Neuronal stem cell (in vitro differentiated cells): ENCODE results near the gene SLC9C1.

Source experiments
- DNase-seq: peaks from one replicate; pipeline ENCODE4 v3.0.0-alpha.2; 2013; ENCODE audit warnings: low spot score
- H2AFZ ChIP-seq: one replicate; pipeline ENCODE4 v1.6.1; 2013; ENCODE audit warnings: mild to moderate bottlenecking, low read length, inconsistent platforms
- H2AK5ac ChIP-seq: 2 replicates; pipeline ENCODE4 v1.6.1; 2013; ENCODE audit warnings: low read depth, mild to moderate bottlenecking, inconsistent platforms, low read length, moderate library complexity, mixed read lengths
- H2BK120ac ChIP-seq: 2 replicates; pipeline ENCODE4 v1.6.1; 2013; ENCODE audit warnings: low read depth, mild to moderate bottlenecking, inconsistent platforms, low read length, moderate library complexity, mixed read lengths
- H2BK12ac ChIP-seq: one replicate; pipeline ENCODE4 v1.6.1; 2013; ENCODE audit warnings: low read length, inconsistent platforms
- H2BK15ac ChIP-seq: 2 replicates; pipeline ENCODE4 v1.6.1; 2013; ENCODE audit warnings: mild to moderate bottlenecking, low read length, inconsistent platforms, mixed read lengths
- H2BK5ac ChIP-seq: one replicate; pipeline ENCODE4 v1.6.1; 2013; ENCODE audit warnings: inconsistent platforms, mild to moderate bottlenecking, low read length, moderate library complexity
- H3K14ac ChIP-seq: one replicate; pipeline ENCODE4 v1.6.1; 2013; ENCODE audit warnings: low read length, inconsistent platforms
- H3K18ac ChIP-seq: 2 replicates; pipeline ENCODE4 v1.6.1; 2013; ENCODE audit warnings: low read length, inconsistent platforms
- H3K23ac ChIP-seq: 2 replicates; pipeline ENCODE4 v1.6.1; 2013; ENCODE audit warnings: low read depth, mild to moderate bottlenecking, mixed read lengths, low read length, inconsistent platforms; ENCODE audit not compliant: poor library complexity
- H3K27ac ChIP-seq: replicated peaks from 3 replicates; pipeline ENCODE4 v1.5.1; 2013; ENCODE audit warnings: low read length, inconsistent platforms
- H3K27me3 ChIP-seq, 3 experiments: 2 replicates each; pipeline ENCODE4 v1.6.1; 2013; ENCODE audit warnings: low read length in 3 of 3, mild to moderate bottlenecking in 2 of 3, inconsistent platforms in 1 of 3, low read depth in 1 of 3, mixed read lengths in 1 of 3, moderate library complexity in 1 of 3; ENCODE audit not compliant: control insufficient read depth in 3 of 3, insufficient read depth in 3 of 3
- H3K36me3 ChIP-seq, 2 donors: replicated peaks in 1 of 2; 2 replicates each; pipeline ENCODE4 v1.6.1; 2013; ENCODE audit warnings: low read length in 2 of 2; ENCODE audit not compliant: control insufficient read depth in 2 of 2, insufficient read depth in 2 of 2
- H3K4ac ChIP-seq: 2 replicates; pipeline ENCODE4 v1.6.1; 2013; ENCODE audit warnings: inconsistent platforms, mild to moderate bottlenecking, low read length, moderate library complexity
- H3K4me1 ChIP-seq, 2 donors: 1 replicate in 1 of 2; 2 replicates in 1 of 2; pipeline ENCODE4 v1.6.1; 2013; ENCODE audit warnings: low read length in 2 of 2, low read depth in 1 of 2; ENCODE audit not compliant: control insufficient read depth in 2 of 2, insufficient read depth in 1 of 2
- H3K4me2 ChIP-seq: one replicate; pipeline ENCODE4 v1.6.1; 2013; ENCODE audit warnings: mild to moderate bottlenecking, low read length, inconsistent platforms; ENCODE audit not compliant: insufficient read depth, poor library complexity, severe bottlenecking
- H3K4me3 ChIP-seq, 2 donors: 2 replicates each; pipeline ENCODE4 v1.5.1; 2013; ENCODE audit warnings: low read length in 2 of 2, mild to moderate bottlenecking in 2 of 2, inconsistent platforms in 1 of 2, moderate library complexity in 1 of 2
- H3K79me1 ChIP-seq: one replicate; pipeline ENCODE4 v1.6.1; 2013; ENCODE audit warnings: low read depth, mild to moderate bottlenecking, inconsistent platforms, low read length, moderate library complexity
- H3K9ac ChIP-seq: one replicate; pipeline ENCODE4 v1.6.1; 2013; ENCODE audit warnings: mild to moderate bottlenecking, low read depth, low read length, inconsistent platforms; ENCODE audit not compliant: poor library complexity
- H3K9me3 ChIP-seq, 2 donors: replicated peaks in 1 of 2; 2 replicates each; pipeline versions ENCODE3 to v1.6.1; 2013; ENCODE audit warnings: low read length in 2 of 2, mild to moderate bottlenecking in 2 of 2, inconsistent platforms in 1 of 2, low read depth in 1 of 2, mixed read lengths in 1 of 2, moderate library complexity in 1 of 2; ENCODE audit not compliant: control insufficient read depth in 2 of 2, insufficient read depth in 1 of 2
- H4K8ac ChIP-seq: one replicate; pipeline ENCODE4 v1.6.1; 2013; ENCODE audit warnings: low read depth, mild to moderate bottlenecking, inconsistent platforms, low read length, moderate library complexity
- H4K91ac ChIP-seq: one replicate; pipeline ENCODE4 v1.6.1; 2013; ENCODE audit warnings: low read length, low read depth, mild to moderate bottlenecking, inconsistent platforms; ENCODE audit not compliant: poor library complexity
- WGBS, 2 donors: extraction: QIAGEN DNeasy Blood & Tissue Kit; methylation state at CpG; one replicate each; pipeline ENCODE4 v1.1.7; 2013; ENCODE audit warnings: missing lambda C conversion rate in 2 of 2, mixed read lengths in 1 of 2; ENCODE audit not compliant: insufficient read length in 2 of 2, insufficient replicate concordance in 1 of 2; ENCODE audit errors: extremely low coverage in 2 of 2; 5-methylcytosine and 5-hydroxymethylcytosine counted together

Gene SLC9C1

DNA sequence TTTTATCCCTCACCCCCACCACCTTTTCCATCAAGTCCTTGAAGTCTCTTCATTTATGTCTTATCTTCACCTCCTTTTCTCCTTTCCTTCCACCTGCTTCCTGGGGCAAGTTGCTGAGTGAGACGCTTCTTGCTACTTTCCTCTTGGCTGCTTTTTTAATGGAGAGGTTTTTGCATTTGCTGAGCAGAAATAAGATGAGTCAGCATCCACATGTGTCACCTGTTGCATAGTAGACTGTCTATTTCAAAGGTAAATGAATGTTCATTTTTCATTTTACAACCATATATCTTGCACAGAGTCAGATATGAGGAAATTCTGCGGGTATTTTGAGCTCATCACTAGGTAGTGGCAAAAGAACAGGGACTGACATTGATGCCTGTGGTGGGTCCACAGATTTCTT is 189.2 kb downstream of the SLC9C1 start:
- Histone ChIP-seq H4K8ac (no peak overlapping the region), H3K27ac (no peak overlapping the region), H2BK12ac (no peak overlapping the region), H2BK120ac (no peak overlapping the region), H3K4me1 (no peaks in the 10 kb centered on the region), H3K9me3 (no peaks in the 10 kb centered on the region), H2AK5ac (no peak overlapping the region), H2BK5ac (no peak overlapping the region), H3K4me2 (no peak overlapping the region), H3K79me1 (no peaks in the 10 kb centered on the region), H3K4ac (no peak overlapping the region), H4K91ac (no peak overlapping the region), H3K18ac (no peak overlapping the region), H2AFZ (no peak overlapping the region), H3K4me3 (no peak overlapping the region), H3K23ac (no peak overlapping the region), H3K14ac (no peak overlapping the region), H3K9ac (no peak overlapping the region), H2BK15ac (no peak overlapping the region), H3K27me3 (no peaks in the 10 kb centered on the region), H3K36me3 (no peaks in the 10 kb centered on the region)
- no CpG with 5 or more reads among the region's 2 CpGs for WGBS, 2 donors
- no peak for DNase-seq

GRCh38 chr3:112101916-112102315 is 192.1 kb downstream of the SLC9C1 start:
- H3K23ac ChIP-seq: no peak overlapping the region
- no peak overlapping the region for H3K27ac ChIP-seq
- no peaks in the 10 kb centered on the region for H3K79me1 ChIP-seq
- no peak overlapping the region for H2BK15ac ChIP-seq
- DNase-seq: no peak
- no peak overlapping the region for H3K4me3 ChIP-seq
- H2BK12ac ChIP-seq: no peak overlapping the region
- H3K14ac ChIP-seq: no peak overlapping the region
- H3K36me3 ChIP-seq: no peaks in the 10 kb centered on the region
- H3K27me3 ChIP-seq: no peaks in the 10 kb centered on the region
- H2AFZ ChIP-seq: no peak overlapping the region
- H3K4ac ChIP-seq: no peak overlapping the region
- no peak overlapping the region for H3K4me2 ChIP-seq
- H2BK5ac ChIP-seq: no peak overlapping the region
- H3K4me1 ChIP-seq: no peaks in the 10 kb centered on the region
- H3K18ac ChIP-seq: no peak overlapping the region
- no peak overlapping the region for H4K8ac ChIP-seq
- WGBS, 2 donors: no CpG with 5 or more reads among the region's 2 CpGs
- no peak overlapping the region for H2AK5ac ChIP-seq
- H2BK120ac ChIP-seq: no peak overlapping the region
- no peak overlapping the region for H4K91ac ChIP-seq
- no peak overlapping the region for H3K9ac ChIP-seq
- no peaks in the 10 kb centered on the region for H3K9me3 ChIP-seq

DNA sequence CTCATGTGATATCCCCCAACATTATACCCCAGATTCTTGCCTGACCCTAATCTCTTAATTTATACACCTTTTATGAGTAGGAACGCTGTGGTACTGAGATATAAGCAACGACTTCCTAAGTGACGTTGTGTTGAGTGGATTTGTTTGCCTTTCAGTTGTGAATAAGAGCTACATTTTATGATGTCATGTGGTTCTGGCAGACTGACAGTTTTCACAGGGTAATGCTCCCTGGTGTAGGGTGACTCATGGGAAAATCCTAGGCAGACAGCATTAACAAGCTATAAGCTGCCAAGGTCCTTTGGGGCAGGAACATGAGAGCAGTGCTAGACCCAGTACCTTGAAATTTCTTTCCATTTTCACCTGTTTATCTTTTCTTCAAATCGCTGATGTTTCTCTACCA is 196.6 kb downstream of the SLC9C1 start:
- Histone ChIP-seq H3K4ac (no peak overlapping the region), H2BK15ac (no peak overlapping the region), H3K14ac (no peak overlapping the region), H3K4me3 (no peak overlapping the region), H3K79me1 (no peaks in the 10 kb centered on the region), H3K27me3 (no peaks in the 10 kb centered on the region), H3K23ac (no peak overlapping the region), H3K18ac (no peak overlapping the region), H3K36me3 (no peaks in the 10 kb centered on the region), H3K4me1 (peaks cover 7 to 9% of the 10 kb centered on the region in 2 donors), H3K9me3 (no peaks in the 10 kb centered on the region), H2AFZ (no peak overlapping the region), H2BK5ac (no peak overlapping the region), H4K91ac (no peak overlapping the region), H2AK5ac (no peak overlapping the region), H3K27ac (no peak overlapping the region), H3K9ac (no peak overlapping the region), H2BK12ac (no peak overlapping the region), H4K8ac (no peak overlapping the region), H3K4me2 (no peak overlapping the region), H2BK120ac (no peak overlapping the region)
- WGBS, 2 donors: no CpG with 5 or more reads among the region's 4 CpGs
- no peak for DNase-seq

- no peak overlapping the region for H3K4me3 ChIP-seq
- no peak overlapping the region for H2BK5ac ChIP-seq
- no peak overlapping the region for H3K27ac ChIP-seq
- no peak for DNase-seq
- no peak overlapping the region for H3K4ac ChIP-seq
- no peak overlapping the region for H3K14ac ChIP-seq
- no peaks in the 10 kb centered on the region for H3K27me3 ChIP-seq
- no peak overlapping the region for H3K23ac ChIP-seq
- 100% methylated on average over 1 of the region's 2 CpGs; no CpG with 5 or more reads in 1 of the 2 donors for WGBS, 2 donors
- H3K9ac ChIP-seq: no peak overlapping the region
- no peak overlapping the region for H4K91ac ChIP-seq
- no peak overlapping the region for H2BK15ac ChIP-seq
- H3K79me1 ChIP-seq: no peaks in the 10 kb centered on the region
- H3K9me3 ChIP-seq: no peaks in the 10 kb centered on the region
- peaks cover 10 to 11% of the 10 kb centered on the region in 2 donors for H3K4me1 ChIP-seq
- no peak overlapping the region for H3K4me2 ChIP-seq
- no peak overlapping the region for H2AFZ ChIP-seq
- H2BK120ac ChIP-seq: no peak overlapping the region
- H2AK5ac ChIP-seq: no peak overlapping the region
- no peak overlapping the region for H4K8ac ChIP-seq
- H3K18ac ChIP-seq: no peak overlapping the region
- no peaks in the 10 kb centered on the region for H3K36me3 ChIP-seq
- no peak overlapping the region for H2BK12ac ChIP-seq
Observed at GRCh38 chr3:112096176-112096575, 197.8 kb downstream of the SLC9C1 start.
